Measurements from ENCODE around the gene CD9. TPM values are rescaled to one million over a fixed set of nuclear protein-coding genes. Genes with fewer than 3 reads are reported as not detected.

CD9 gene
- total and polyA plus RNA-seq, 2 of the 8 experiments (the other 6 are each of a cell fraction or from before 2014, with no cell fraction given): 168 to 319 TPM

- Histone ChIP-seq H2BK120ac (replicated peaks; ENCODE audit: low read depth, low read length) (no peak overlapping the region), H2AK5ac (ENCODE audit: low read depth, low read length) (no peak overlapping the region; the same call in 1 of the 2 replicates), H3K23ac (ENCODE audit: insufficient read length) (no peak overlapping the region), H3K27me3 (replicated peaks in 1 of 4; ENCODE audit: control insufficient read depth in 3 of 4, extremely low read depth in 1 of 4, insufficient read depth in 3 of 4, low read length in 3 of 4) (peaks cover 0 to 10% (median 6%) of the 10 kb centered on the region in 4 experiments; a peak in 3 of 7 replicates), H4K20me1 (replicated peaks in 1 of 2; ENCODE audit: control insufficient read depth in 1 of 2, insufficient read depth in 2 of 2, low read length in 2 of 2) (peaks cover 0 to 2% of the 10 kb centered on the region in 2 experiments), H3K4me1 (replicated peaks in 1 of 4; ENCODE audit: control insufficient read depth in 3 of 4, insufficient read depth in 4 of 4, low read length in 3 of 4) (peaks cover 27 to 61% (median 43%) of the 10 kb centered on the region in 4 experiments), H3K4me3 (ENCODE audit: extremely low read depth in 1 of 4, insufficient read depth in 2 of 4, low read depth in 3 of 4, low read length in 4 of 4) (no peak overlapping the region), H3K56ac (replicated peaks; ENCODE audit: insufficient read length, low read depth, low read length) (no peak overlapping the region), H3K36me3 (ENCODE audit: control insufficient read depth in 2 of 4, insufficient read depth in 4 of 4, low read length in 3 of 4) (no peaks in the 10 kb centered on the region), H2BK20ac (ENCODE audit: low read length) (peak overlapping the region; percentile 52), H3K4ac (replicated peaks; ENCODE audit: insufficient read length, low read depth, low read length) (no peak overlapping the region), H3K18ac (ENCODE audit: extremely low read depth, low read length) (no peak overlapping the region), H3K4me2 (ENCODE audit: insufficient read depth in 1 of 2, low read depth in 2 of 2, low read length in 2 of 2) (peak overlapping the region in 1 of 2 experiments; percentile 92; a peak in 1 of 4 replicates), H2BK15ac (ENCODE audit: low read length) (no peak overlapping the region; the same call in 1 of the 2 replicates), H3K79me1 (ENCODE audit: low read depth, low read length) (peaks cover 16% of the 10 kb centered on the region; the same call in 1 of the 2 replicates), H4K5ac (ENCODE audit: insufficient read length, low read depth, low read length) (no peak overlapping the region), H4K8ac (ENCODE audit: extremely low read depth, insufficient read depth, low read length) (no peak overlapping the region), H2BK5ac (ENCODE audit: low read depth, low read length) (no peak overlapping the region), H3K9ac (replicated peaks in 1 of 4; ENCODE audit: extremely low read depth in 1 of 4, low read depth in 3 of 4, low read length in 3 of 4) (no peak overlapping the region), H3K9me3 (ENCODE audit: insufficient read depth in 2 of 2, low read depth in 1 of 2, low read length in 1 of 2) (no peaks in the 10 kb centered on the region), H3K23me2 (ENCODE audit: low read depth, low read length) (peaks cover 12% of the 10 kb centered on the region; the same call in 1 of the 2 replicates), H3K27ac (ENCODE audit: low read depth, low read length) (no peak overlapping the region), H3K79me2 (ENCODE audit: control insufficient read depth in 1 of 2, insufficient read depth in 2 of 2, low read length in 2 of 2) (peaks cover 7 to 53% of the 10 kb centered on the region in 2 experiments; a peak in 3 of 4 replicates), H2AFZ (ENCODE audit: low read length) (no peak overlapping the region), H2BK12ac (ENCODE audit: low read depth, low read length) (no peak overlapping the region), H4K91ac (replicated peaks; ENCODE audit: insufficient read length, low read length) (no peak overlapping the region), H3K14ac (ENCODE audit: insufficient read length) (no peak overlapping the region)
- DNase-seq (ENCODE audit: low read depth in 1 of 2, low spot score in 2 of 2) (no peak), FAIRE-seq (no peak)
- CTCF ChIA-PET (ENCODE audit: partially characterized antibody): interaction anchor here (1.1 to 26.9 kb wide), 10 partner anchors 9 to 128 kb away, joined by 3 to 433 read pairs (median 14); no protein-coding TSS in a partner anchor
- 87% methylated on average over 3 of the region's 3 CpGs; no CpG with 5 or more reads in 1 of the 2 experiments for WGBS, 2 experiments (ENCODE audit: extremely low coverage in 1 of 2, insufficient coverage in 1 of 2, insufficient read length in 1 of 2, insufficient replicate concordance in 2 of 2, low coverage in 1 of 2, low lambda C conversion rate in 2 of 2, missing lambda C conversion rate in 1 of 2)
- no peak for TF ChIP-seq POLR2AphosphoS5 (IDR thresholded peaks at IDR 0.05; ENCODE audit: low read depth, low read length)
- no peak for TF ChIP-seq JUN (IDR thresholded peaks at IDR 0.05; ENCODE audit: low read depth, low read length)
- TF ChIP-seq KDM1A (IDR thresholded peaks at IDR 0.05; ENCODE audit: borderline replicate concordance, low read length): no peak
- TF ChIP-seq E2F6 (IDR thresholded peaks at IDR 0.05): no peak
- TF ChIP-seq SIRT6 (IDR thresholded peaks at IDR 0.05; ENCODE audit: low read length): no peak
- no peak for TF ChIP-seq CHD2 (IDR thresholded peaks at IDR 0.05; ENCODE audit: low read length)
- POLR2A ChIA-PET (ENCODE audit: partially characterized antibody): interaction anchor here (0.6 to 11.6 kb wide), 9 partner anchors 10 to 164 kb away, joined by 3 to 203 read pairs (median 4); no protein-coding TSS in a partner anchor
Measured at GRCh38 chr12:6202846-6203245, 2.6 kb downstream of the CD9 start.

Measured in H1 (cell line).